Glomerular visceral epithelial cell (primary cell): ENCODE data around the gene SLC6A18.

Source experiments
- DNase-seq: peaks from one replicate; pipeline ENCODE4 v3.0.0-alpha.2; 2016; ENCODE audit errors: extremely low spot score

The SLC6A18 gene

DNA sequence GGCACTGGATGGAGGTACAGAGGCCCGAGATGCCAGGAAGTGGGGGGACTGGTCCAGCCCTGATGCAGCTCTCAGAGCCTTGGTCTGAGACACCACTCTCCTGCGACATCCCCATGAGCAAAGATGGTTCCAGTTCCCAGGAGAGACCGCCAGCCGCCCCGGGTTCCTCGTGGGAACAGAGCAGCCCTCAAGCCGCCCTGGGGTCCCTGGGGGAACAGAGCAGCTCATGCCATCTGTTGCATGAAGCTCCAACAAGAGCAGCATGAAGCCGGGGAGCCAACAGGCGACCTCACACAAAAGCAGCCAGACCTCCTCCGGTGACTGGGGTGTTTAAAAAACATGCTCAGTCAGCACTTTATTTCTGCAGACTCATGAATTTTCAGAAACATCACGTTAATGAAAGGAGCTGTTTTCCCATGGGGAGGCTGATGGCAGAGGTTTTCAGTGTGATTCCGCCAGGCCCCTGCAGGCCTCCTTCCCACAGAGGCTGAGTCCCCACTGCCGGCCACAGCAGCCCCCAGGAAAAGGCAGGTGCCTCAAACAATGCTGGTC is 6.2 kb downstream of the SLC6A18 start:
- no peak for DNase-seq

DNA sequence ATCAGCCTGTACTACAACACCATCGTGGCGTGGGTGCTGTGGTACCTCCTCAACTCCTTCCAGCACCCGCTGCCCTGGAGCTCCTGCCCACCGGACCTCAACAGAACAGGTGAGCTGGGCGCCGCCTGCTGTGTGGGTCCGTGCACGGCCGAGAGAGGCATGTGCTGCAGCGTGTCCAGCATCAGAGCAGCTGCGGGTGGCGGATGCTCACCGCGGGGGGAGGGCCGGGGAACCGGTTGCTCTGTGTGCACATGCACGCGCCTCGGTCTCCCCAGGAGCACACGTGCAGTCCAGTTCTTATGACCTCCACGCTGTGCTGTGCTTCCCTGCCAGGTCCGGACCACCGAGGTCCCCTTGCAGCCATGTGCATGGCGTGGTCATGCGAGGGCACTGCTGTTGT is 7.6 kb downstream of the SLC6A18 start:
- DNase-seq = no peak

DNA sequence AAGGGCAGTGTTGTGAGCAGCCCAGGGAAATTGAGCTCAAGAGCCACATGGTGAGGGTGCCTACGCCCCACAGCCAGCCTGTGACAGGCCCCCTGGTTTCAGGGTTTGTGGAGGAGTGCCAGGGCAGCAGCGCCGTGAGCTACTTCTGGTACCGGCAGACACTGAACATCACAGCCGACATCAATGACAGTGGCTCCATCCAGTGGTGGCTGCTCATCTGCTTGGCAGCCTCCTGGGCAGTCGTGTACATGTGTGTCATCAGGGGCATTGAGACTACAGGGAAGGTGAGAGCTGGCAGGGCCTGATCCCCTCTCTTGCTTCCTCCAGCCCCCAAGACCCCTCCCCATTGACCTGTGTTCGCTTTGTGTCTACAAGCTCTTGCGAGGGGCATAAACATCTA is 10.2 kb downstream of the SLC6A18 start:
- no peak for DNase-seq

DNA sequence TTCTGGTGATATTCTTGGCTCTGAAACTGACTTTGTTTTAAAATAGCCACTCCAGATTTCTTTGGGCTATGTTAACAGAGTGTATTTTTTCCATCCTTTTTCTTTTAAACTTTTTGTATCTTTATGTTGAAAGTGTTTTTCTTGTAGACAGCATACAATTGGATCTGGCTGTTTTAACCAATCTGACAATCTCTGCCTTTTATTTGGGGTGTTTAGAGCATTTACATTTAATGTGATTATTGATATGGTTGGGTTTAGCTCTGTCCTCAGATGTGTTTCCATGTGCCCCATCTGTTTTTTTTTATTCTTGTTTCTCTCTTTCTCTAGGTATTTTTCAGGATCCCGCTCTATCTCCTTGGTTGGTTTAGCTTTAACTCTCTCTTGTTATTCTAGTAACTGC is 10.7 kb downstream of the SLC6A18 start:
- DNase-seq = no peak

DNA sequence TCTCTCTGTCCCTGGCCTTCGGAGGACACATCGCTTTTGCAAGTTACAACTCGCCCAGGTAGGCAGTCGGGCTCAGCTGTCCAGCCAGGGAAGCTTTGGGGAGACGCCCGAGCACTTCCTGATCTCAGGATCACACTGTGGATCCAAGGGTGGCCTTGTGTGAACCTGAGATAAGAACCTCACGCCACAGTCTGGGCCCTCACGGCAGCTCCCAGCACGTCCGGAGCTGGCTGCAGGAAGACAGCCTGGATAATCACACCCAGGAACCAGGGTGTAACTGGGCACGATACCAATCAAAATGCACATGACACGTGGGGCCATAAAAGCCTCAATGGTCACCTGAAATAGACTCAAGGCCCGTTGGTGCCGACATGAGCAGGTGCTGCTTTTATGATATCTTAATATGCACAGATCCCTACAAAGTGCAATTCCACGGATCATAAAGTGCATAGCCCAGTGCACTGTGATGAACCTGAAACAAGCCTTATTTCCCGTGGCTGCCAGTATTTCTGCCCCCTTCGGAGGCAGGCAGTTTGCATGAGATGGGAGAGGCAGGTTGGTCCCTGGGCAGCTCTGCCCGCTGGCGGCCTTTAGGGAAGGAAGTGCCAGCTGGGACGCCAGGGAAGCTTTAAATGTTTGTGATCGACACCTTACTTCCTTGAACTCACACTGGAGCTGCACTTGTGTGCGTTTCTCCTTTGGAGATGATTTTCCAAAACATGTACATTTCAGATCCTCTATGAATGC is 14.5 kb downstream of the SLC6A18 start:
- DNase-seq = no peak

DNA sequence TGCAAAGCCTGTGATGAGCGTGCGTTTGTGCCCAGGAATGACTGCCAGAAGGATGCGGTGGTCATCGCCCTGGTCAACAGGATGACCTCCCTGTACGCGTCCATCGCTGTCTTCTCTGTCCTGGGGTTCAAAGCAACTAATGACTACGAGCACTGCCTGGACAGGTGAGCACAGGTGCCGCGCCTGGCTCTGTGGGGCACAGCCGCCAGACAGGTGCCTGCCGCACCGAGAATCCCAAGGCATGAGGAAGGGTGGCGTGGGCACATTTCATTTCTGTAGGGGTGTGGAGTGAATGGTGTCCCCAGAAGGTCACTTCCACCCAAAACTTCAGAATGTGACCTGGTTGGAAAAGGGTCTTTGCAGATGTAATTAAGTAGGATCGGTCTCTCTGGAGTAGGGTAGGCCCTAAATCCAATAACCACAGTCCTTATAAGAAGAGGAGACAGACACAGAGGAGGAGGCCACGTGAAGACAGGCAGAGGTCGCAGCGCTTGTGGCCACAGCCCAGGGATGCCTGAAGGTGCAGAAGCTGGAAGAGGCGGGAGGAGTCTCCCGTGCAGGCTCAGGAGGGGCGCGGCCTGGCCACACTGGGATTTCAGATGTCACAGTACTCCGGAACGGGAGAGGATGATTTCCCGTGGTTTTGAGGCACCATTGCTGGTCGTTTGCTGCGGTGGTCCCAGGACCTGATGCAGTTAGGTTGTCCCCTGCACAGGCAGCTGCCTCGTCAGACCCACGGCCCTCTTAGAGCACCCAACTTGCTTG is 15.5 kb downstream of the SLC6A18 start:
- no peak for DNase-seq

DNA sequence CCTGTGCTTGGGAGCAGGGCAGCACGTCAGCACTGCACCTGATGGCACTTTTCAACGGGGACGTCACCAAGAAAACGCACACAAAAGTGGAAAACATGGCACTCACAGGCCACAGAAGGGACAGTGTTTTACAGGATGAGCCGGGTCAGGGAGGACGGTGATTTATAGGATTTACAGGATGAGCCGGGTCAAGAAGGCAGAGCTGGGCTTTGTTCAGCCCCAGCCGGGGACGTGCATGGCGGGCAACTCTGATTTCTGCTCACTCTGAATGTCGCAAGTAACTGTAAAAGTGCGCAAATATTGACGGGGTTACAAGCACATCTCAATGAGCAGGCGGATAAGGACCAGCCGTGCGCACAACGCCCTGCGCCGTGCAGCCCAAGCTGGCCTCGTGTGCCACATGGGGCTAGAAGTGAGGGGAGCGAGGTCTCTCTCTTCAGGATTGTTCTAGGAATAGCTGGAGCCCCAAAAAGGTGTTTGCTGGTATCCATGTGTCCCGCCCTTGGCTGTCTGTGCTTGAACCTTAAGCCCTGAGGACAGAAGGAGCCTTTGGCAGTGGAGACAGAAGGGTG is 16.4 kb downstream of the SLC6A18 start:
- DNase-seq = no peak

DNA sequence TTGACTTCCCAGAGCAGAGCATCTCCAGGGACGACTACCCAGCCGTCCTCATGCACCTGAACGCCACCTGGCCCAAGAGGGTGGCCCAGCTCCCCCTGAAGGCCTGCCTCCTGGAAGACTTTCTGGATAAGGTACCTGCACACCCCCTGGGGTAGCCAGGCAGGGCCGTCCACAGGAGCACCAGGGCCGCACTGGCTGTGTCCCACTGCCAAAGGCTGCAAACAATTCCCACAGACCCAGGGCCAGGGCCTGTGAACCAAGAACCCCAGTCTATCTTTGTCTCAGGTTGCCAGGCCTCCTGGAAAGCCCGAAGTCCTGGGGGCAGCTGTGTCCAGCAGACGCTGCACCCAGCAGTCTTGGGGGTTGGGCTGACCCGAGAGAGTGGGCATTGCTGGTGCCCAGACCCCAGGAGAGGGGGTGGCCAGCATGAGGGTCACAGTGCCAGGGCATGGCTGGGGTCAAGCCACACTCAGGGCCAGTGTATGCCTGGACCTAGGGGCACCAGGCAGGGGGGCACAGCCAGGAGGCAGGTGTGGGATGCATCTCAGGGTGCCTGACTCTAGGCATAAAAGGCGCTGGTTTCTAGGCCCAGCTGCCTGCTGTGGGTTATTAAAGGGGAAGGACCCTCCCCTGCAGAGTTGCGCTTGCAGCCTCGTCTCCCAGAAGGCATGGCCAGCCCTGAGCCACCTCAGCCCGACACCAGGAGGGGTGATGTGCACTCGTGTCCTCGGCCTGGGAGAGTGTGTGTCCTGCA is 17.7 kb downstream of the SLC6A18 start:
- no peak for DNase-seq

DNA sequence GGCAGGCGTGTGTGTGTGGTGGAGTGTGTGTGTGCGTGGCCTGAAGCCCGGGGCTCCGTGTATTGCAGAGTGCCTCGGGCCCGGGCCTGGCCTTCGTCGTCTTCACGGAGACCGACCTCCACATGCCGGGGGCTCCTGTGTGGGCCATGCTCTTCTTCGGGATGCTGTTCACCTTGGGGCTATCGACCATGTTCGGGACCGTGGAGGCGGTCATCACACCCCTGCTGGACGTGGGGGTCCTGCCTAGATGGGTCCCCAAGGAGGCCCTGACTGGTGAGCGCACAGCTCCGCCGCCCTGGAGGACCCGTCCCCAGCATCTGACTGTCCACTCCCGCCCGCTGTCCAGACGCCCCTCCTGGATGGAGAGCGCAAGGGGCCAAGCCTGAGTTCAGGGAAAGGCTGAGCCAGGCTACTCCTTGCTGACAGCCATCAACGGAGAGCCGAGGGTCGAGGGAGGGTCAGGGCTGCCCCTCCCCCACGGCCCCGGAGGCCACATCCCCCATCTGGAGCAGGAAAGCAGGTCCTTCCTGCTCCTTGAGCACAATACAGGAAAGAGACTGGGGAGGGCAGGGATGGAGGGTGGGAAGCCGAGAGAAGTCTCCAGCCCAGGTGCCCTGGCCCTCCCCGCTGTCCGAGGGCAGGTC is 18.4 kb downstream of the SLC6A18 start:
- DNase-seq = no peak

DNA sequence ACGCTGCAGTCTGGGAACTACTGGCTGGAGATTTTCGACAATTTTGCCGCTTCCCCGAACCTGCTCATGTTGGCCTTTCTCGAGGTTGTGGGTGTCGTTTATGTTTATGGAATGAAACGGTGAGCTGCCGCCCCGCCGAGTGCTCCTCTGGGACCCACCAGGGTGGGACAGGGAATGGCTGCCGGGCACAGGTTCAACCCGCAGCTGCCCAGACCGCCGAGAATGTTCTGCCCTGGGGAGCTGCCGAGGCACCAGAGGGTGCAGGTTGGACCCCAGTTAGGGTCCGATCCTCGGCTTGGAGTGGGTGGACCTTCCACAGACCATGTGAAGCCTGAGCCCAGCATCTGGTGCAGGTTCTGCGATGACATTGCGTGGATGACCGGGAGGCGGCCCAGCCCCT is 19.1 kb downstream of the SLC6A18 start:
- DNase-seq = no peak

DNA sequence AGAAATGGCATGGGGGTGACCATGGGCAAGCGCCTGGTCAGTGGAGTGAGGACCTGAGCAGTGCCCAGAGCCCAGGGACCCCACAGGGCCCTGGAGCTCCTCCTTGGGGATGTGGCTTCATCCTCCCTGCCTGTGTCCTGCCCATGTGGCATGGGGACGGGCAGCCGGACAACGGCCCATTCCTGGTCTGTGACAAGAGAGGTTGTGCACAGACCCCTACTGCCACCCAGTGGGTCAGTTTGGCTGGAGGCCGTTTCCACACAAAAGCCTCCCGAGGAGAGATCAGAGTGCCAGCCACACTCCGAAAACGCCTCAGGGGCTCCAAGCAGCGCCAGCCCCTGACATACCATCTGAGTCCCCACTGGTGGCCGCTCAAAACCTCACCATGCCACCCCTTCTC is 19.8 kb downstream of the SLC6A18 start:
- DNase-seq = no peak

DNA sequence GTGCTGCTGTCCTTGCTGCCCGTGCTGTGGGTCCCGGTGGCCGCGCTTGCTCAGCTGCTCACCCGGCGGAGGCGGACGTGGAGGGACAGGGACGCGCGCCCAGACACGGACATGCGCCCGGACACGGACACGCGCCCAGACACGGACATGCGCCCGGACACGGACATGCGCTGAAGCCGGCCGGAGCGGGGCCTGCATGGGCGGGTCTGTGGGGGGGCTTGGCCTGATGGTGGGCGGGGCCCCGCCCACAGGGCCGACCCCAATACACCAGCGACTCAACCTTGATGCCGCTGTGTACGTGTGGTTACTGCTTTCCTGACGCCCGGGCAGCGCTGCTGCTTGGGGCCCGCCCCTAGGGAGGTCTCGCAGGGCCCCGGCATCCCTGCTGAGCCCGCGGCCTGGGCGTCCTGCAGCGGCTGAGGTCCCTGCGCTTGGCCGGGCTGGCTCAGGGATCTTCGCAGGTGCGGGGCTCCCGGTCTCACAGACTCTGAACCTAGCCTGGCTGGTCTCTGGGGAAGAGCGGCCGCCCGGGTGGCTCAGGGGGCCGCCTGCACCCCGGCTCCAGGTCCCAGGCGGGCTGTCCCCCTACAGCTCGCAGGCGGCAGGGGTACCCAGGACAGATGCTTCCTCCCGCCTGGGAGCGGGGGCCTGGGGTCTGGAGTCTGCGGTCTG is 20.9 kb downstream of the SLC6A18 start:
- no peak for DNase-seq

DNA sequence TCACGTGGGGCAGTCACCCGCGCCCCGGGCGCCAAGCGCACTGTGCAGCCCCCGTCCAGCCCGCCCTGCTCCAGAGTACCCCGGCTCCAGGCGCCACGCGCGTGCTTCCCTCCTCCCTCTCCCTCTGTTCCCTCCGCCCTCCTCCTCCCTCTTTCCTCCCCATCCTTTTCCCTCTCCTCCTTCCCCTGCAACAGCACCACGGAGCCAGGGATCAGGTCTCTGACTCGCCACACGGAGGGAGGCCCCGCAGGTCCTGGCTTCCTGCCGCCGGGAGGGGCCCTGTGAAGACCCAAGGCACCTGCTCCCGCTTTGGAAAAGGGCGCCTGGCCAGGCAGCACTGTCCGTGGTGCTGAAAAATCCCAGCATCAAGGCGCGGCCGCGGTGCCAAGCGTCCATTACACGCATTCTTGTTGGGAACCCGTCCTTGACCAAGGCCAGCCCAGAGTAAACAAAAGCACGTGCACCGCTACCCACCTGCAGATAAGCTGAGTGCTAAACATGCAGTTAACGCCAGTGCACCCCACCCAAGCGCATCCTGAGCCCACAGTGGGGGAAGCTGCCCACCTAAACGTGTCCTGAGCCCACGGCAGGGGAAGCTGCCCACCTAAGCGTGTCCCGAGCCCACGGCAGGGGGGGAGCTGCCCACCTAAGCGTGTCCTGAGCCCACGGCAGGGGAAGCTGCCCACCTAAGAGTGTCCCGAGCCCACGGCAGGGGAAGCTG is 21.7 kb downstream of the SLC6A18 start:
- DNase-seq = peak; percentile 31

DNA sequence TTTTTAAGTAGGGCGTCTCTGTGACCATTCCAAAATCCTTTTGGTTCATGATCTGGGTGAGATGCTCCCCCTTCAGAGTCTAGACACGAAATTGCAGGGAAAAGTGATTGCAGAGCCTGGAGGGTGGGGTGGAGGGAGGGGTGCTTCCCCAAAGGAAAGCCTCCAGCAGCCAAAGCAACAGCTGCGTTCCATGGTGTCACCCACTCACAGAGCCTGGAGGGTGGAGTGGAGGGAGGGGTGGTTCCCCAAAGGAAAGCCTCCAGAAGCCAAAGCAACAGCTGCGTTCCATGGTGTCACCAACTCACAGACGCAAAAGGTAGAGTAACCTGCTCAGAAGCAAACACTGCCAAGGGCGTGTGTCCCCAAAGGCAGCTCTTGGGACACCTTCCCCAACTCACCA is 22.6 kb downstream of the SLC6A18 start:
- DNase-seq = no peak

DNA sequence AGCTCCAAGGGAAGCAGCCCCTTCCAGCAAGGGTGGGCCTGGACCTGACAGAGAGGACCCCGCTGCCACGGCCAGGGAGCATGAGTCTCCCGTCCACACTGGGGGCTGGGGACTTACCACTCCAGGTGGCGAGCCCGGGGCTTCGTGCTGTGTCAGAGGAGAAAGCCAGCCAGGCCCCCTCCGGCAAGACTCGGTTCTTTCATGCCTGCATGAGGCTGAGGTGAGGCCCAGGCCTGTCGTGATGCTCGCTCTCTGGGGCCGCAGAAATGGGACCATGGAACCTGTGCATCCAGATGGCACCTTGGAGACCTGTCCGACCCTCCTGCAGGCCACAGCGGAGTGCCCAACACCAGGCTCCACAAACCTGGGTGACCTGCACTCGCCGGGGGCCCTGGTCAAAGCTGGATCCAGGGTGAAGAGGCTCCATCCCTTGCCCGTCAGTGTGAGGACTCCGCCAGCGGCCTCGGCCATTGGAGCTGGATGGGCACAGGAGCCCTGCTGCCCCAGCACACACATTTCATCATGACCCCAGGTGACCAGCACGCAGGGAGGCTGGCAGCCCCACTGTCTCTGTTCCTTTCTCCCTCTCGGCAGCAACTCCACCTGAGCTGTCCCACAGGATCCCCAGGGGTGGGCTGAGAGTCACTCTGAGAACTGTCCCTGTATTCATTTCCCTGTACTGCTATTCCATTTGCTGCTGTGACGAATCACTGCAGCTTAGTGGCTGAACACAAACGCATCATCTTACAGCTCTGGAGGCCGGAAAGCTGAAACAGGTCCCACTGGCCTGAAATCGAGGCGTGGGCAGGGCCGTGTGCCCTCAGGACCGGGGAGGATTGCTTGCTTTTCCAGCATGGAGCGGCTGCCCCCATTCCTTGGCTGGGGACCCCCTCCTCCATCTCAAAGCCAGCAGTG is 24.4 kb downstream of the SLC6A18 start:
- no peak for DNase-seq

DNA sequence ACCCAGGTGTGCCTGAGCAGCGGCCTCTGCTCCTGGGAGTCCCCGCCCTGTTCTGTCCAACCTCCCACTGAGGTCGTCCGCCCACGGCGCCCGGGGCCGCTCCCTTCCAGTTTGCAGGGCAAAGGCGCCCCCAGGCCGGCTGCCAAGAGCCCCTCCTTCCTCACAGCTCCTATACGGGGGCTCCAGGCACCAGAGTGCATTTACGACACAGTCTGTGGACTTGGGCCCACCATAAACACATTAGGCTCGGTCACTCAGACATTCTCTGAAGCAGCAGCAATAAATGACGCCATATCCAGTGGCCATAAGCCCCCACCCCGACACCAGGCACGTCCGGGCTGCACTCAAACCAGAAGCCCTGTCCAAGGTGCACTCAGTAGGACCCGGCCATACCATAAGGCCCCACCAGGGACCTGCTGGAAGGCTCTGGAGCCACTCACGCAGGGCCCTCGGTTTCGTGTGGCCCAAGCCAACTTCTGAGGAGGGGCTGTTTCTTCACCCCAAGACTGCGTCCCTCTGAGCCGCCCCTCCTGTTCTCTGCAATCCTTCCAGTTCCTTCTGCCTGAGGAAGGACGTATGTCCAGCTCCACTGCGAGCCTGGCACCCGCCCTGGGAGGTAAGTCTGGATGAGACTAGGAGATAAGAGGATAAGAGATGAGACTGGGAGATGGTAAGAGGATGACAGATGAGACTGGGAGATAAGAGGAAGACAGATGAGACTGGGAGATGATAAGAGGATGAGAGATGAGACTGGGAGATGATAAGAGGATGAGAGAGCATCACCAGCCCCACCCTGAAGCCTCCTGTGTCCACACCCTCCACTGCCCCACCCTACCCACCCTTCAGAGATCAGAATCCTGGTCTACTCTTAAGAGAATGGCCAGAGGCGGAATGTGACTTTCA is 26.7 kb downstream of the SLC6A18 start:
- DNase-seq = no peak

DNA sequence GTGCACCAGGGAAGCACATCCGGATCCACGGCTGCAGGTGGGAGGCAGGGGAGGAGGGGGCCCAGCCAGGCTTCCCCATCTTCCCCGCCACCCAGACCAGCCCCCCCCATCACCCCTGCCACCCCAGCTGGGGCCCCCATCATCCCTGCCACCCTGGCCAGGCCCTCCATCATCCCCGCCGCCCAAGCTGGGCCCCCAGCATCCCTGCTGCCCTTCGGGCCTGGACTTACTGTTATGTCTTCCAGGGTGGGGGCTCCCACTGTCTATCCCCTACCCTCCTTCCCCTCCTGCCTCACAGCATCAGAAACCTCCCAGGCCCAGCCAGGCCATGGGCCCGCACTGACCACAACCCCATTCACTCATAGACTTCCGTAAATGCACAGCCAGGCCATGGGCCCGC is 27.5 kb downstream of the SLC6A18 start:
- no peak for DNase-seq

DNA sequence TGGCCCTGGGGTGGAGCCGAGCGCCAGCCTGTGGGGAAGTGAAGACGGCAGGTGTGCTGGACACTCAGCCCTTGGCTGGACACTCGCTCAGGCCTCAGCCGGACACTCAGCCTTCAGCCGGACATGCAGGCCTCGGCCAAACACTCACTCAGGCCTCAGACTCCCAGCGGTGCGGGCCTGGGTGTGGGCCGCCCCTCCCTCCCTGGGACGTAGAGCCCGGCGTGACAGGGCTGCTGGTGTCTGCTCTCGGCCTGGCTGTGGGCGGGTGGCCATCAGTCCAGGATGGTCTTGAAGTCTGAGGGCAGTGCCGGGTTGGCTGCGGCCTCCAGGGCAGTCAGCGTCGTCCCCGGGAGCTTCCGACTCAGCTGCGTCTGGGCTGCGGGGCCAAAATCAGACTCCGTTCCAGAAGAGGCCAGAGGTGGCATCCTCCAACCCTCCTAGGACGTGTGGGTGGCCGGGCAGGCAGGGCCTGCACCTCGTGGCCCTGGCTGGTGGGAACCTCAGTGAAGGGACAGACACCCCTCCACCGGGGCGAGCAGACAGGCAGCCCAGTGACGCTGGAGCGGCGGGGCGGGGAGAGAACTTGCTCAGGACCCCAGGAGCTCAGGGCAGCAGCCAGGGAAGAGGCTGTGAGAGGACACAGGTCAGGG is 28.4 kb downstream of the SLC6A18 start:
- DNase-seq = peak; percentile 60
